Body of pancreas (tissue), 4 donors: ENCODE results near the gene NANOS3.
A peak's percentile ranks its signal among the peaks of the same experiment; 100 is the strongest.

ENCODE experiments used
- CTCF ChIP-seq, 7 experiments: fragments of 450-650 bp in 4 of 7; fragments of 200-600 bp in 3 of 7; sonication (generic) in 3 of 7; IDR thresholded peaks; one replicate each; pipeline ENCODE4 v1.5.1; 2016 to 2019; ENCODE audit warnings: antibody characterized with exemption in 7 of 7
- POLR2A ChIP-seq, 3 donors: fragments of 450-650 bp; IDR thresholded peaks; one replicate each; pipeline ENCODE4 v1.6.1; 2016; ENCODE audit warnings: antibody characterized with exemption in 3 of 3, mild to moderate bottlenecking in 2 of 3

- TF ChIP-seq CTCF (IDR thresholded peaks at IDR 0.05) (no peak), POLR2A (IDR thresholded peaks at IDR 0.05) (peak in 1 of 3 donors; percentile 14)
Observed at GRCh38 chr19:13846557-13847406, 30.2 kb upstream of the NANOS3 start.
